ENCODE measurements around the gene KCNH1.

The KCNH1 gene

GRCh38 chr1:210853276-210853675, 280.7 kb downstream of the KCNH1 start:
- DNase-seq, result no peak

- no peak for DNase-seq
Observed at GRCh38 chr1:210850556-210850955, 283.4 kb downstream of the KCNH1 start.

- no peak for DNase-seq
Observed at GRCh38 chr1:210848474-210848873, 285.5 kb downstream of the KCNH1 start.

GRCh38 chr1:210841926-210842625, 291.9 kb downstream of the KCNH1 start:
- DNase-seq, result no peak

- no peak for DNase-seq
Observed at GRCh38 chr1:210830034-210831028, 303.6 kb downstream of the KCNH1 start.

- no peak for DNase-seq
Observed at GRCh38 chr1:210828996-210829596, 304.9 kb downstream of the KCNH1 start.

- DNase-seq, result no peak
Observed at GRCh38 chr1:210827481-210827880, 306.5 kb downstream of the KCNH1 start.

GRCh38 chr1:210826686-210827085, 307.3 kb downstream of the KCNH1 start:
- DNase-seq, result no peak

GRCh38 chr1:210822932-210823331, 311.0 kb downstream of the KCNH1 start:
- no peak for DNase-seq

- DNase-seq, result no peak
Observed at GRCh38 chr1:210822241-210822640, 311.7 kb downstream of the KCNH1 start.

- no peak for DNase-seq
Observed at GRCh38 chr1:210821615-210822014, 312.3 kb downstream of the KCNH1 start.

GRCh38 chr1:210819266-210819665, 314.7 kb downstream of the KCNH1 start:
- DNase-seq, result no peak

GRCh38 chr1:210817385-210818275, 316.3 kb downstream of the KCNH1 start:
- DNase-seq, result no peak

- DNase-seq, result peak; percentile 22
Observed at GRCh38 chr1:210815641-210816550, 318.1 kb downstream of the KCNH1 start.

- DNase-seq, result no peak
Observed at GRCh38 chr1:210814382-210815123, 319.4 kb downstream of the KCNH1 start.

- DNase-seq, result no peak
Observed at GRCh38 chr1:210801501-210801900, 332.4 kb downstream of the KCNH1 start.

- no peak for DNase-seq
Observed at GRCh38 chr1:210800756-210801155, 333.2 kb downstream of the KCNH1 start.

GRCh38 chr1:210800301-210800700, 333.6 kb downstream of the KCNH1 start:
- DNase-seq, result peak; percentile 64

GRCh38 chr1:210797422-210797821, 336.5 kb downstream of the KCNH1 start:
- no peak for DNase-seq

- no peak for DNase-seq
Observed at GRCh38 chr1:210796421-210796820, 337.5 kb downstream of the KCNH1 start.

GRCh38 chr1:210794445-210794844, 339.5 kb downstream of the KCNH1 start:
- no peak for DNase-seq

All from NCI-H774 (cell line).